SK-N-SH treated with all-trans-retinoic acid at 6 μM for 48 hours (cell line): ENCODE data around the gene SP1.

Experiments
- ATAC-seq: fragments of 200-7000 bp; cut with Tn5 transposase; 3 replicates; pipeline ENCODE4 v1.9.1; 2020; ENCODE audit warnings: mild to moderate bottlenecking, moderate library complexity
- ARNTL ChIP-seq: fragments of 450-650 bp; formaldehyde crosslinking; IDR thresholded peaks from 2 replicates; pipeline ENCODE4 v1.5.0; 2020; ENCODE audit warnings: low read depth, mild to moderate bottlenecking, moderate library complexity, borderline replicate concordance
- CSDC2 ChIP-seq: fragments of 250-450 bp; sonication (Bioruptor Pico); IDR thresholded peaks from 2 replicates; pipeline ENCODE4 v1.5.0; 2020; ENCODE audit warnings: mild to moderate bottlenecking, moderate library complexity
- ESRRG ChIP-seq: fragments of 250-450 bp; sonication (Bioruptor Pico); IDR thresholded peaks from 2 replicates; pipeline ENCODE4 v1.6.1; 2021; ENCODE audit warnings: mild to moderate bottlenecking
- ISL1 ChIP-seq: fragments of 250-450 bp; sonication (Bioruptor Pico); IDR thresholded peaks from 2 replicates; pipeline ENCODE4 v2.1.2; 2022; ENCODE audit warnings: mild to moderate bottlenecking, moderate library complexity
- OSR1 ChIP-seq: fragments of 250-450 bp; sonication (Bioruptor Pico); IDR thresholded peaks from 2 replicates; pipeline ENCODE4 v1.8.0; 2022; ENCODE audit warnings: moderate library complexity, mild to moderate bottlenecking, inconsistent platforms
- PPARA ChIP-seq: fragments of 250-450 bp; sonication (Bioruptor Pico); IDR thresholded peaks from 2 replicates; pipeline ENCODE4 v1.5.0; 2020; ENCODE audit warnings: mild to moderate bottlenecking, borderline replicate concordance
- RARB ChIP-seq: fragments of 250-450 bp; sonication (Bioruptor Pico); IDR thresholded peaks from 2 replicates; pipeline ENCODE4 v1.8.0; 2021; ENCODE audit warnings: mild to moderate bottlenecking, moderate library complexity
- SNAI2 ChIP-seq: fragments of 250-450 bp; sonication (Bioruptor Pico); IDR thresholded peaks from 2 replicates; pipeline ENCODE4 v1.5.0; 2020; ENCODE audit warnings: mild to moderate bottlenecking, moderate library complexity
- TCF4 ChIP-seq: fragments of 250-450 bp; sonication (Bioruptor Pico); IDR thresholded peaks from 2 replicates; pipeline ENCODE4 v1.8.0; 2021; ENCODE audit warnings: mild to moderate bottlenecking, moderate library complexity, borderline replicate concordance
- TOX ChIP-seq: fragments of 250-450 bp; sonication (Bioruptor Pico); IDR thresholded peaks from 2 replicates; pipeline ENCODE4 v1.8.0; 2021; ENCODE audit warnings: mild to moderate bottlenecking, moderate library complexity, borderline replicate concordance
- ZC3H10 ChIP-seq: fragments of 250-450 bp; sonication (Bioruptor Pico); IDR thresholded peaks from 2 replicates; pipeline ENCODE4 v1.5.1; 2021; ENCODE audit warnings: mild to moderate bottlenecking, moderate library complexity
- ZFP3 ChIP-seq: fragments of 250-450 bp; sonication (Bioruptor Pico); IDR thresholded peaks from 2 replicates; pipeline ENCODE4 v1.5.0; 2020; ENCODE audit warnings: mild to moderate bottlenecking, moderate library complexity
- ZFP30 ChIP-seq: fragments of 450-650 bp; formaldehyde crosslinking; IDR thresholded peaks from 2 replicates; pipeline ENCODE4 v1.5.0; 2022; ENCODE audit warnings: mild to moderate bottlenecking, moderate library complexity
- ZNF70 ChIP-seq: fragments of 450-650 bp; formaldehyde crosslinking; IDR thresholded peaks from 2 replicates; pipeline ENCODE4 v1.5.0; 2020; ENCODE audit warnings: mild to moderate bottlenecking, moderate library complexity
- TF ChIP-seq, protein P1 (sequence below): fragments of 250-450 bp; sonication (Bioruptor Pico); IDR thresholded peaks from 2 replicates; pipeline ENCODE4 v1.5.1; 2020; ENCODE audit warnings: low read depth, mild to moderate bottlenecking, moderate library complexity
- TF ChIP-seq, protein P2 (sequence below): fragments of 250-450 bp; sonication (Bioruptor Pico); IDR thresholded peaks from 2 replicates; pipeline ENCODE4 v1.8.0; 2020; ENCODE audit warnings: mild to moderate bottlenecking, moderate library complexity, borderline replicate concordance
- TF ChIP-seq, protein P3 (sequence below): fragments of 250-450 bp; sonication (Bioruptor Pico); IDR thresholded peaks from 2 replicates; pipeline ENCODE4 v1.5.0; 2020; ENCODE audit warnings: mild to moderate bottlenecking, moderate library complexity
- TF ChIP-seq, protein P4 (sequence below): fragments of 250-450 bp; sonication (Bioruptor Pico); IDR thresholded peaks from 2 replicates; pipeline ENCODE4 v1.8.0; 2021; ENCODE audit warnings: low read depth, mild to moderate bottlenecking, moderate library complexity, borderline replicate concordance
- TF ChIP-seq, protein P5 (sequence below): fragments of 250-450 bp; sonication (Bioruptor Pico); IDR thresholded peaks from 2 replicates; pipeline ENCODE4 v1.5.1; 2021; ENCODE audit warnings: mild to moderate bottlenecking, moderate library complexity

Gene SP1

DNA sequence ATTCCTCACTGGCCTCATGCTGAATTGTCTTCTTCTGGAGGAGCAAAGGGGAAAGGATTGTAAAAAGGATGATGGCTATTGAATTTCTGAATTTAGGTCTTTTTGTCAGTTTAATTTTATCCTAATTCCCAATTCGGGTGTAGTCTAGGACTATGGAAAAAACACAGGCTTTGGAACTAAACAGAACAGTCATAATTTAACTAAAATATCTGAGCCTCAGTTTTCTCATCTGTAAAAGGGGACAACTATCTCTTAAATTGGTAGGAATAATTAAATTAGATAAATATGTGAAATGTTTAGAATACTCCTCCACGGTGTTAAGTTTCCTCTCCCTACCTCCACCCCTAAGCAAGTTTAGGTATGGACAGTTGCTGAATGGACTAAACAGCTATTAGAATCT lies 3.2 kb upstream of the SP1 start:
- TF ChIP-seq SNAI2 (CRISPR knock-in tag), result no peak
- no peak for TF ChIP-seq ZFP30 (CRISPR knock-in tag)
- TF ChIP-seq TOX, result no peak
- ATAC-seq, result no peak

DNA sequence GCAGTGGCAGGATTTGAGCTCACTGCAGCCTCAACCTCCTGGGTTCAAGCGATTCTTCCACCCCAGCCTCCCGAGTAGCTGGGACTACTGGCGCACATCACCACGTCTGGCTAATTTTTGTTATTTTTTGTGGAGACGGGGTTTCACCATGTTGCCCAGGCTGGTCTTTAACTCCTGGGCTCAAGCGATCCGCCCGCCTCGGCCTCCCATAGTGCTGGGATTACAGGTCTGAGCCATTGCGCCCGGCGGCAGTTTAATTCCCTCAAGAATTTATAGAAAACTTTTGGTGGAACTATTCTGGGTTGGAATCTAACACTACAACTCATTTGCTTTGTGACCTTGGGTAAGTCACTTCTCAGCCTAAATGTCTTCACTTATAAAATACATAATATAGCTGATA lies 1.8 kb upstream of the SP1 start:
- ATAC-seq, result no peak
- no peak for TF ChIP-seq TCF4 (CRISPR knock-in tag)
- TF ChIP-seq TOX, result no peak
- TF ChIP-seq SNAI2 (CRISPR knock-in tag), result no peak
- TF ChIP-seq, protein P1, sequence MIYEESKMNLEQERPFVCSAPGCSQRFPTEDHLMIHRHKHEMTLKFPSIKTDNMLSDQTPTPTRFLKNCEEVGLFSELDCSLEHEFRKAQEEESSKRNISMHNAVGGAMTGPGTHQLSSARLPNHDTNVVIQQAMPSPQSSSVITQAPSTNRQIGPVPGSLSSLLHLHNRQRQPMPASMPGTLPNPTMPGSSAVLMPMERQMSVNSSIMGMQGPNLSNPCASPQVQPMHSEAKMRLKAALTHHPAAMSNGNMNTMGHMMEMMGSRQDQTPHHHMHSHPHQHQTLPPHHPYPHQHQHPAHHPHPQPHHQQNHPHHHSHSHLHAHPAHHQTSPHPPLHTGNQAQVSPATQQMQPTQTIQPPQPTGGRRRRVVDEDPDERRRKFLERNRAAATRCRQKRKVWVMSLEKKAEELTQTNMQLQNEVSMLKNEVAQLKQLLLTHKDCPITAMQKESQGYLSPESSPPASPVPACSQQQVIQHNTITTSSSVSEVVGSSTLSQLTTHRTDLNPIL (CRISPR knock-in tag), result no peak
- TF ChIP-seq, protein P2, sequence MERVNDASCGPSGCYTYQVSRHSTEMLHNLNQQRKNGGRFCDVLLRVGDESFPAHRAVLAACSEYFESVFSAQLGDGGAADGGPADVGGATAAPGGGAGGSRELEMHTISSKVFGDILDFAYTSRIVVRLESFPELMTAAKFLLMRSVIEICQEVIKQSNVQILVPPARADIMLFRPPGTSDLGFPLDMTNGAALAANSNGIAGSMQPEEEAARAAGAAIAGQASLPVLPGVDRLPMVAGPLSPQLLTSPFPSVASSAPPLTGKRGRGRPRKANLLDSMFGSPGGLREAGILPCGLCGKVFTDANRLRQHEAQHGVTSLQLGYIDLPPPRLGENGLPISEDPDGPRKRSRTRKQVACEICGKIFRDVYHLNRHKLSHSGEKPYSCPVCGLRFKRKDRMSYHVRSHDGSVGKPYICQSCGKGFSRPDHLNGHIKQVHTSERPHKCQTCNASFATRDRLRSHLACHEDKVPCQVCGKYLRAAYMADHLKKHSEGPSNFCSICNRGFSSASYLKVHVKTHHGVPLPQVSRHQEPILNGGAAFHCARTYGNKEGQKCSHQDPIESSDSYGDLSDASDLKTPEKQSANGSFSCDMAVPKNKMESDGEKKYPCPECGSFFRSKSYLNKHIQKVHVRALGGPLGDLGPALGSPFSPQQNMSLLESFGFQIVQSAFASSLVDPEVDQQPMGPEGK, result no peak
- TF ChIP-seq ZNF70 (CRISPR knock-in tag), result no peak
- no peak for TF ChIP-seq ZC3H10 (CRISPR knock-in tag)
- no peak for TF ChIP-seq PPARA (CRISPR knock-in tag)
- no peak for TF ChIP-seq ZFP30 (CRISPR knock-in tag)
- TF ChIP-seq ESRRG (CRISPR knock-in tag), result no peak
- TF ChIP-seq ISL1 (CRISPR knock-in tag), result no peak
- TF ChIP-seq RARB (CRISPR knock-in tag), result no peak
- TF ChIP-seq, protein P3, sequence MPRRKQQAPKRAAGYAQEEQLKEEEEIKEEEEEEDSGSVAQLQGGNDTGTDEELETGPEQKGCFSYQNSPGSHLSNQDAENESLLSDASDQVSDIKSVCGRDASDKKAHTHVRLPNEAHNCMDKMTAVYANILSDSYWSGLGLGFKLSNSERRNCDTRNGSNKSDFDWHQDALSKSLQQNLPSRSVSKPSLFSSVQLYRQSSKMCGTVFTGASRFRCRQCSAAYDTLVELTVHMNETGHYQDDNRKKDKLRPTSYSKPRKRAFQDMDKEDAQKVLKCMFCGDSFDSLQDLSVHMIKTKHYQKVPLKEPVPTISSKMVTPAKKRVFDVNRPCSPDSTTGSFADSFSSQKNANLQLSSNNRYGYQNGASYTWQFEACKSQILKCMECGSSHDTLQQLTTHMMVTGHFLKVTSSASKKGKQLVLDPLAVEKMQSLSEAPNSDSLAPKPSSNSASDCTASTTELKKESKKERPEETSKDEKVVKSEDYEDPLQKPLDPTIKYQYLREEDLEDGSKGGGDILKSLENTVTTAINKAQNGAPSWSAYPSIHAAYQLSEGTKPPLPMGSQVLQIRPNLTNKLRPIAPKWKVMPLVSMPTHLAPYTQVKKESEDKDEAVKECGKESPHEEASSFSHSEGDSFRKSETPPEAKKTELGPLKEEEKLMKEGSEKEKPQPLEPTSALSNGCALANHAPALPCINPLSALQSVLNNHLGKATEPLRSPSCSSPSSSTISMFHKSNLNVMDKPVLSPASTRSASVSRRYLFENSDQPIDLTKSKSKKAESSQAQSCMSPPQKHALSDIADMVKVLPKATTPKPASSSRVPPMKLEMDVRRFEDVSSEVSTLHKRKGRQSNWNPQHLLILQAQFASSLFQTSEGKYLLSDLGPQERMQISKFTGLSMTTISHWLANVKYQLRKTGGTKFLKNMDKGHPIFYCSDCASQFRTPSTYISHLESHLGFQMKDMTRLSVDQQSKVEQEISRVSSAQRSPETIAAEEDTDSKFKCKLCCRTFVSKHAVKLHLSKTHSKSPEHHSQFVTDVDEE, result no peak
- TF ChIP-seq ARNTL (CRISPR knock-in tag), result no peak

DNA sequence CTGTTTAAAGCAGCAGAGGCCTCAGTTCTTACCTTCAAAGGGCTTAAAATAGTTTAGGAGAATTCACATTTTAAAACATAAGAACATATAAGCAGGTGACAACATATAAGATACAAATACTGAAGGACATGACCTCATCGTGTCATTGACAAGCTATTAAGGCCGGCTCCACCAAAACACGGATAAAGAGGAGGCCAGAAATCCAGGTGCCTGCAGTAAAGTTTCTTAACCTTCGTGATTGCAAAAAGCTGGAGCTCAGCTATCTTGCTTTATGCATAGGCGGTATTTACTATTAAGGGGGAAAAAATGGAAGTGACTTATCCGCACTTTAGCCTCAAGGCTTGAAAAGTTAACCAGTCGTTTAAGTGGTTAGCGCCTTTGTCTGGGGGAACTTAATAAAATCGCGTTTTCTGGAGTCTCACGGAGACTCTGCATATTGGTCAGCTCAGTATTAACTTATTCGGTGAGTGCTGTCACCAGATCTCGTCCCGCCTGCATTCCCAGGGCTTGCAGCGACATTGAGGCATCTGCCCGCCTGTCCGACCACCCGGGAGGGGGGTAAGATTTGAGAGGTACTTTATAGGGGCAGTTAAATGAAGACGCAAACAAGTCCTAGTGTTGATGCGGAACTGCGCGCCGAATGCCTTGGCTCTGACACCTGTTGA lies 1.1 kb upstream of the SP1 start:
- TF ChIP-seq ESRRG (CRISPR knock-in tag), result no peak
- TF ChIP-seq CSDC2 (CRISPR knock-in tag), result 0 out of 2 replicates have a peak, but pooled peaks have one; percentile 22
- TF ChIP-seq, protein P1 (CRISPR knock-in tag), result no peak
- TF ChIP-seq, protein P4, sequence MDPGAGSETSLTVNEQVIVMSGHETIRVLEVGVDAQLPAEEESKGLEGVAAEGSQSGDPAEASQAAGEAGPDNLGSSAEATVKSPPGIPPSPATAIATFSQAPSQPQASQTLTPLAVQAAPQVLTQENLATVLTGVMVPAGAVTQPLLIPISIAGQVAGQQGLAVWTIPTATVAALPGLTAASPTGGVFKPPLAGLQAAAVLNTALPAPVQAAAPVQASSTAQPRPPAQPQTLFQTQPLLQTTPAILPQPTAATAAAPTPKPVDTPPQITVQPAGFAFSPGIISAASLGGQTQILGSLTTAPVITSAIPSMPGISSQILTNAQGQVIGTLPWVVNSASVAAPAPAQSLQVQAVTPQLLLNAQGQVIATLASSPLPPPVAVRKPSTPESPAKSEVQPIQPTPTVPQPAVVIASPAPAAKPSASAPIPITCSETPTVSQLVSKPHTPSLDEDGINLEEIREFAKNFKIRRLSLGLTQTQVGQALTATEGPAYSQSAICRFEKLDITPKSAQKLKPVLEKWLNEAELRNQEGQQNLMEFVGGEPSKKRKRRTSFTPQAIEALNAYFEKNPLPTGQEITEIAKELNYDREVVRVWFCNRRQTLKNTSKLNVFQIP (CRISPR knock-in tag), result 0 out of 2 replicates have a peak, but pooled peaks have one; percentile 68
- TF ChIP-seq OSR1 (CRISPR knock-in tag), result no peak
- TF ChIP-seq, protein P3, result peak; percentile 59; the same call in 1 of the 2 replicates
- TF ChIP-seq ZFP3, result peak; percentile 50; the same call in 1 of the 2 replicates
- TF ChIP-seq PPARA (CRISPR knock-in tag), result no peak
- TF ChIP-seq, protein P5, sequence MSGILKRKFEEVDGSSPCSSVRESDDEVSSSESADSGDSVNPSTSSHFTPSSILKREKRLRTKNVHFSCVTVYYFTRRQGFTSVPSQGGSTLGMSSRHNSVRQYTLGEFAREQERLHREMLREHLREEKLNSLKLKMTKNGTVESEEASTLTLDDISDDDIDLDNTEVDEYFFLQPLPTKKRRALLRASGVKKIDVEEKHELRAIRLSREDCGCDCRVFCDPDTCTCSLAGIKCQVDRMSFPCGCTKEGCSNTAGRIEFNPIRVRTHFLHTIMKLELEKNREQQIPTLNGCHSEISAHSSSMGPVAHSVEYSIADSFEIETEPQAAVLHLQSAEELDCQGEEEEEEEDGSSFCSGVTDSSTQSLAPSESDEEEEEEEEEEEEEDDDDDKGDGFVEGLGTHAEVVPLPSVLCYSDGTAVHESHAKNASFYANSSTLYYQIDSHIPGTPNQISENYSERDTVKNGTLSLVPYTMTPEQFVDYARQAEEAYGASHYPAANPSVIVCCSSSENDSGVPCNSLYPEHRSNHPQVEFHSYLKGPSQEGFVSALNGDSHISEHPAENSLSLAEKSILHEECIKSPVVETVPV (CRISPR knock-in tag), result 0 out of 2 replicates have a peak, but pooled peaks have one; percentile 28
- TF ChIP-seq, all 23 proteins: peak for 5
- no peak for ATAC-seq
